SK-N-SH (cell line): ENCODE results near the gene DUSP23.

Experiments used
- POLR2AphosphoS5 ChIP-seq: IDR thresholded peaks from 2 replicates; pipeline ENCODE4 v1.6.1; 2012; ENCODE audit warnings: low read depth, low read length
- SMC3 ChIP-seq: IDR thresholded peaks from 2 replicates; pipeline ENCODE4 v1.6.1; 2012; ENCODE audit warnings: low read depth, low read length, improper control_type of control experiment
- TF ChIP-seq, protein P1 (sequence below): fragments of 200-600 bp; sonication (generic); IDR thresholded peaks from 2 replicates; pipeline ENCODE4 v1.6.1; 2017; ENCODE audit warnings: antibody characterized with exemption, mild to moderate bottlenecking, moderate library complexity

GRCh38 chr1:159737238-159737916 lies 43.4 kb upstream of the DUSP23 start:
- TF ChIP-seq POLR2AphosphoS5 = no peak
- TF ChIP-seq, protein P1, sequence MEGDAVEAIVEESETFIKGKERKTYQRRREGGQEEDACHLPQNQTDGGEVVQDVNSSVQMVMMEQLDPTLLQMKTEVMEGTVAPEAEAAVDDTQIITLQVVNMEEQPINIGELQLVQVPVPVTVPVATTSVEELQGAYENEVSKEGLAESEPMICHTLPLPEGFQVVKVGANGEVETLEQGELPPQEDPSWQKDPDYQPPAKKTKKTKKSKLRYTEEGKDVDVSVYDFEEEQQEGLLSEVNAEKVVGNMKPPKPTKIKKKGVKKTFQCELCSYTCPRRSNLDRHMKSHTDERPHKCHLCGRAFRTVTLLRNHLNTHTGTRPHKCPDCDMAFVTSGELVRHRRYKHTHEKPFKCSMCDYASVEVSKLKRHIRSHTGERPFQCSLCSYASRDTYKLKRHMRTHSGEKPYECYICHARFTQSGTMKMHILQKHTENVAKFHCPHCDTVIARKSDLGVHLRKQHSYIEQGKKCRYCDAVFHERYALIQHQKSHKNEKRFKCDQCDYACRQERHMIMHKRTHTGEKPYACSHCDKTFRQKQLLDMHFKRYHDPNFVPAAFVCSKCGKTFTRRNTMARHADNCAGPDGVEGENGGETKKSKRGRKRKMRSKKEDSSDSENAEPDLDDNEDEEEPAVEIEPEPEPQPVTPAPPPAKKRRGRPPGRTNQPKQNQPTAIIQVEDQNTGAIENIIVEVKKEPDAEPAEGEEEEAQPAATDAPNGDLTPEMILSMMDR = no peak
- TF ChIP-seq SMC3 = no peak
